Tibial artery (tissue), 4 donors: Measurements from ENCODE around the gene CLIP2.

Experiments used
- DNase-seq, 2 donors: peaks; one replicate each; pipeline ENCODE4 v3.0.0-alpha.2; 2019
- H3K27ac ChIP-seq, 2 donors: fragments of 200-600 bp; sonication (generic) in 1 of 2; 1 replicate in 1 of 2; 2 replicates in 1 of 2; pipeline ENCODE4 v1.5.1; 2018 to 2019; ENCODE audit warnings: mild to moderate bottlenecking in 1 of 2
- H3K27me3 ChIP-seq, 2 donors: fragments of 200-600 bp; sonication (generic) in 1 of 2; one replicate each; pipeline versions ENCODE4 v1.5.1 to v1.6.0; 2016 to 2019
- H3K36me3 ChIP-seq, 3 donors: fragments of 200-600 bp; sonication (generic) in 2 of 3; one replicate each; pipeline ENCODE4 v1.5.1; 2016 to 2019; ENCODE audit warnings: mild to moderate bottlenecking in 2 of 3
- H3K4me1 ChIP-seq, 4 donors: fragments of 200-600 bp; sonication (generic) in 2 of 4; 1 replicate in 3 of 4; 2 replicates in 1 of 4; pipeline ENCODE4 v1.5.1; 2016 to 2019
- H3K4me3 ChIP-seq, 2 donors: fragments of 200-600 bp; sonication (generic) in 1 of 2; 1 replicate in 1 of 2; 2 replicates in 1 of 2; pipeline ENCODE4 v1.5.1; 2018 to 2019; ENCODE audit warnings: mild to moderate bottlenecking in 2 of 2
- H3K9me3 ChIP-seq, 3 donors: fragments of 200-600 bp; sonication (generic) in 1 of 3; one replicate each; pipeline ENCODE4 v1.5.1; 2016 to 2019
- intact Hi-C: fragments of 100-400 bp; cut with DNase I; formaldehyde crosslinking; loops from one replicate; pipeline ENCODE4 v1.15.0; 2023; ENCODE audit warnings: low total_unique reads
- TF ChIP-seq, protein P1 (sequence below), 2 experiments: fragments of 200-600 bp in 1 of 2; fragments of 450-650 bp in 1 of 2; IDR thresholded peaks; one replicate each; pipeline ENCODE4 v1.5.1; 2017 to 2019; ENCODE audit warnings: antibody characterized with exemption in 2 of 2, mild to moderate bottlenecking in 1 of 2, moderate library complexity in 1 of 2

CLIP2 gene

GRCh38 chr7:74286131-74286530 lies 3.1 kb upstream of the CLIP2 start:
- Histone ChIP-seq H3K27ac (no peak overlapping the region), H3K27me3 (no peaks in the 10 kb centered on the region), H3K4me3 (no peak overlapping the region), H3K4me1 (peaks cover 0 to 27% (median 19%) of the 10 kb centered on the region in 4 donors), H3K9me3 (no peaks in the 10 kb centered on the region), H3K36me3 (no peaks in the 10 kb centered on the region)
- TF ChIP-seq, protein P1, sequence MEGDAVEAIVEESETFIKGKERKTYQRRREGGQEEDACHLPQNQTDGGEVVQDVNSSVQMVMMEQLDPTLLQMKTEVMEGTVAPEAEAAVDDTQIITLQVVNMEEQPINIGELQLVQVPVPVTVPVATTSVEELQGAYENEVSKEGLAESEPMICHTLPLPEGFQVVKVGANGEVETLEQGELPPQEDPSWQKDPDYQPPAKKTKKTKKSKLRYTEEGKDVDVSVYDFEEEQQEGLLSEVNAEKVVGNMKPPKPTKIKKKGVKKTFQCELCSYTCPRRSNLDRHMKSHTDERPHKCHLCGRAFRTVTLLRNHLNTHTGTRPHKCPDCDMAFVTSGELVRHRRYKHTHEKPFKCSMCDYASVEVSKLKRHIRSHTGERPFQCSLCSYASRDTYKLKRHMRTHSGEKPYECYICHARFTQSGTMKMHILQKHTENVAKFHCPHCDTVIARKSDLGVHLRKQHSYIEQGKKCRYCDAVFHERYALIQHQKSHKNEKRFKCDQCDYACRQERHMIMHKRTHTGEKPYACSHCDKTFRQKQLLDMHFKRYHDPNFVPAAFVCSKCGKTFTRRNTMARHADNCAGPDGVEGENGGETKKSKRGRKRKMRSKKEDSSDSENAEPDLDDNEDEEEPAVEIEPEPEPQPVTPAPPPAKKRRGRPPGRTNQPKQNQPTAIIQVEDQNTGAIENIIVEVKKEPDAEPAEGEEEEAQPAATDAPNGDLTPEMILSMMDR (IDR thresholded peaks at IDR 0.05) = no peak
- DNase-seq = no peak
- intact Hi-C loops = no loop called here

DNA sequence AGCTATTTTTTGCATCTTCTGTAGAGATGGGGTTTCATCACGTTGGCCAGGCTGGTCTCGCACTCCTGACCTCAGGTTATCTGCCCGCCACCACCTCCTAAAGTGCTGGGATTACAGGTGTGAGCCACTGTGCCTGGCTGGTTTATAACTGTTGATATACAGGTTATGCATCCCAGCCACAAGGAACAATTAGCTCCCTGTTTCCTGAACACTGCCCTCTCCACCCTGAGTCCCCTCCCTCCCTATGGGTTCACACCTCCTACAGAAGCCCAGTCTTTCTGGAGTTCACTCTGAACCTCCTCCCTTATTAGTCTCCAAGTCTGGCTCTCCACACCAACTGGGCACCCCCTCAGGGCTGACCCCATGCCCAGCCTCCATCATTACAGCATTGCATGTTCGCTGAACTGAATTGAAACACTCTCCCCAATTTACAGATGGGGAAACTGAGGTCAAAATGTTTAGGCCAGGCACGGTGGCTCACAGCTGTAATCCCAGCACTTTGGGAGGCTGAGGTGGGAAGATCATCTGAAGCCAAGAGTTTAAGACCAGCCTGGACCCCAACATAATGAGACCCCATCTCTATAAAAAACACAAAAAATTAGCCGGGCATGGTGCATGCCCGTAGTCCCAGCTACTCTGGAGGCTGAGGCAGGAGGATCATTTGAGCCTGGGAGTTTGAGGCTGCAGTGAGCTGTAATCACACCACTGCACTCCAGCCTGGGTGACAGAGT lies 1.7 kb upstream of the CLIP2 start:
- peaks cover 0 to 31% (median 19%) of the 10 kb centered on the region in 4 donors for H3K4me1 ChIP-seq
- H3K27me3 ChIP-seq = no peaks in the 10 kb centered on the region
- no peak overlapping the region for H3K27ac ChIP-seq
- no peak for DNase-seq
- H3K9me3 ChIP-seq = no peaks in the 10 kb centered on the region
- TF ChIP-seq, protein P1 (IDR thresholded peaks at IDR 0.05) = no peak
- intact Hi-C loops = no loop called here
- H3K4me3 ChIP-seq = no peak overlapping the region
- H3K36me3 ChIP-seq = no peaks in the 10 kb centered on the region

- H3K9me3 ChIP-seq = no peaks in the 10 kb centered on the region
- peak overlapping the region; percentile 64 to 93 for H3K4me3 ChIP-seq
- no peak for DNase-seq
- peaks cover 0 to 31% (median 19%) of the 10 kb centered on the region in 4 donors for H3K4me1 ChIP-seq
- intact Hi-C loops = no loop called here
- TF ChIP-seq, protein P1 (IDR thresholded peaks at IDR 0.05) = no peak
- no peaks in the 10 kb centered on the region for H3K36me3 ChIP-seq
- peak overlapping the region; percentile 63 to 75 for H3K27ac ChIP-seq
- H3K27me3 ChIP-seq = no peaks in the 10 kb centered on the region
These were observed 949 bp upstream of the CLIP2 start for GRCh38 chr7:74288034-74288881.

GRCh38 chr7:74289659-74290552 lies 699 bp downstream of the CLIP2 start:
- H3K27ac ChIP-seq = peak overlapping the region; percentile 75 to 81
- no peaks in the 10 kb centered on the region for H3K27me3 ChIP-seq
- H3K4me1 ChIP-seq = peaks cover 0 to 46% (median 29%) of the 10 kb centered on the region in 4 donors
- peak overlapping the region; percentile 64 to 93 for H3K4me3 ChIP-seq
- no peaks in the 10 kb centered on the region for H3K36me3 ChIP-seq
- TF ChIP-seq, protein P1 (IDR thresholded peaks at IDR 0.05) = no peak
- intact Hi-C loops = no loop called here
- peak; percentile 59 to 85 for DNase-seq
- no peaks in the 10 kb centered on the region for H3K9me3 ChIP-seq

- DNase-seq = no peak
- intact Hi-C loops = no loop called here
These were observed 1.3 kb downstream of the CLIP2 start for GRCh38 chr7:74290553-74290950.

More at GRCh38 chr7:74290553-74290950, 1.3 kb downstream of the CLIP2 start:
- Histone ChIP-seq H3K9me3 (no peaks in the 10 kb centered on the region), H3K27me3 (no peaks in the 10 kb centered on the region), H3K4me1 (peaks cover 0 to 46% (median 30%) of the 10 kb centered on the region in 4 donors), H3K4me3 (peak overlapping the region; percentile 64 to 93), H3K27ac (peak overlapping the region; percentile 75 to 81), H3K36me3 (no peaks in the 10 kb centered on the region)
- TF ChIP-seq, protein P1 (IDR thresholded peaks at IDR 0.05) = no peak
